GM19023 (cell line): ENCODE data around the gene ANKHD1.

Source experiments
- ATAC-seq: cut with Tn5 transposase; IDR thresholded peaks from one replicate; pipeline ENCODE4 v1.9.1; 2021; ENCODE audit warnings: mild to moderate bottlenecking, moderate library complexity; ENCODE audit not compliant: unreplicated experiment

ANKHD1 gene

GRCh38 chr5:140367256-140368013 lies 34.2 kb upstream of the ANKHD1 start:
- ATAC-seq, result no peak

- ATAC-seq, result no peak
Observed at GRCh38 chr5:140371356-140372151, 30.1 kb upstream of the ANKHD1 start.

- ATAC-seq, result no peak
Observed at GRCh38 chr5:140372971-140373487, 28.6 kb upstream of the ANKHD1 start.

GRCh38 chr5:140381351-140381750 lies 20.3 kb upstream of the ANKHD1 start:
- ATAC-seq, result no peak

GRCh38 chr5:140381972-140382371 lies 19.7 kb upstream of the ANKHD1 start:
- ATAC-seq, result no peak

GRCh38 chr5:140382866-140383265 lies 18.8 kb upstream of the ANKHD1 start:
- no peak for ATAC-seq

- no peak for ATAC-seq
Observed at GRCh38 chr5:140383300-140383699, 18.3 kb upstream of the ANKHD1 start.

- ATAC-seq, result no peak
Observed at GRCh38 chr5:140388052-140388451, 13.6 kb upstream of the ANKHD1 start.

- no peak for ATAC-seq
Observed at GRCh38 chr5:140391312-140391711, 10.3 kb upstream of the ANKHD1 start.

- ATAC-seq, result no peak
Observed at GRCh38 chr5:140391732-140392131, 9.9 kb upstream of the ANKHD1 start.

GRCh38 chr5:140393738-140394137 lies 7.9 kb upstream of the ANKHD1 start:
- ATAC-seq, result no peak

GRCh38 chr5:140398379-140398811 lies 3.2 kb upstream of the ANKHD1 start:
- no peak for ATAC-seq

- peak; percentile 0 for ATAC-seq
Observed at GRCh38 chr5:140399979-140400729, 1.5 kb upstream of the ANKHD1 start.

- ATAC-seq, result peak; percentile 68
Observed at GRCh38 chr5:140400730-140401361, 787 bp upstream of the ANKHD1 start.

GRCh38 chr5:140402258-140403074 lies 833 bp downstream of the ANKHD1 start:
- ATAC-seq, result peak; percentile 1

GRCh38 chr5:140403613-140404012 lies 2.0 kb downstream of the ANKHD1 start:
- ATAC-seq, result no peak

- ATAC-seq, result no peak
Observed at GRCh38 chr5:140408750-140409241, 7.2 kb downstream of the ANKHD1 start.

- no peak for ATAC-seq
Observed at GRCh38 chr5:140413230-140413629, 11.6 kb downstream of the ANKHD1 start.

- ATAC-seq, result no peak
Observed at GRCh38 chr5:140417235-140417634, 15.6 kb downstream of the ANKHD1 start.
